Measurements from ENCODE around the gene TMEM126B.

The TMEM126B gene

GRCh38 chr11:85628771-85629341, 463 bp downstream of the TMEM126B start (continued):
- TF ChIP-seq CSRNP3 (CRISPR knock-in tag; IDR thresholded peaks at IDR 0.05) (no peak), ESRRG (CRISPR knock-in tag; IDR thresholded peaks at IDR 0.05) (no peak), CSDC2 (CRISPR knock-in tag; IDR thresholded peaks at IDR 0.05) (no peak), RARB (CRISPR knock-in tag; IDR thresholded peaks at IDR 0.05) (no peak), ISL1 (CRISPR knock-in tag; IDR thresholded peaks at IDR 0.05) (no peak), PPARA (CRISPR knock-in tag; IDR thresholded peaks at IDR 0.05; ENCODE audit: borderline replicate concordance) (no peak), ZNF565 (CRISPR knock-in tag; conservative IDR thresholded peaks at IDR 0.05; ENCODE audit: low read depth) (no peak), ZFP3 (CRISPR knock-in tag; IDR thresholded peaks at IDR 0.05) (no peak), GLIS3 (CRISPR knock-in tag; IDR thresholded peaks at IDR 0.05) (no peak), SNAI2 (CRISPR knock-in tag; IDR thresholded peaks at IDR 0.05) (no peak), ZFP30 (CRISPR knock-in tag; IDR thresholded peaks at IDR 0.05) (no peak), ZNF8 (CRISPR knock-in tag; IDR thresholded peaks at IDR 0.05) (no peak), CREB5 (CRISPR knock-in tag; IDR thresholded peaks at IDR 0.05; ENCODE audit: low read depth) (no peak), ZC3H10 (CRISPR knock-in tag; IDR thresholded peaks at IDR 0.05) (no peak), BACH2 (CRISPR knock-in tag; IDR thresholded peaks at IDR 0.05; ENCODE audit: borderline replicate concordance) (no peak)

GRCh38 chr11:85634747-85635146, 6.4 kb downstream of the TMEM126B start:
- ATAC-seq: no peak

More at GRCh38 chr11:85634747-85635146, 6.4 kb downstream of the TMEM126B start:
- TF ChIP-seq RARB (CRISPR knock-in tag; IDR thresholded peaks at IDR 0.05) (no peak), TOX (CRISPR knock-in tag; IDR thresholded peaks at IDR 0.05; ENCODE audit: borderline replicate concordance) (no peak), ISL1 (CRISPR knock-in tag; IDR thresholded peaks at IDR 0.05) (no peak), ZFP3 (CRISPR knock-in tag; IDR thresholded peaks at IDR 0.05) (no peak), ZC3H10 (CRISPR knock-in tag; IDR thresholded peaks at IDR 0.05) (no peak), PATZ1 (CRISPR knock-in tag; IDR thresholded peaks at IDR 0.05; ENCODE audit: borderline replicate concordance) (no peak), PPARA (CRISPR knock-in tag; IDR thresholded peaks at IDR 0.05; ENCODE audit: borderline replicate concordance) (no peak), BACH2 (CRISPR knock-in tag; IDR thresholded peaks at IDR 0.05; ENCODE audit: borderline replicate concordance) (no peak), ESRRG (CRISPR knock-in tag; IDR thresholded peaks at IDR 0.05) (no peak), CSRNP3 (CRISPR knock-in tag; IDR thresholded peaks at IDR 0.05) (no peak), ARNTL (CRISPR knock-in tag; IDR thresholded peaks at IDR 0.05; ENCODE audit: borderline replicate concordance, low read depth) (no peak), CREB5 (CRISPR knock-in tag; IDR thresholded peaks at IDR 0.05; ENCODE audit: low read depth) (no peak), CSDC2 (CRISPR knock-in tag; IDR thresholded peaks at IDR 0.05) (no peak), POU6F1 (CRISPR knock-in tag; IDR thresholded peaks at IDR 0.05; ENCODE audit: borderline replicate concordance, low read depth) (no peak), ZNF8 (CRISPR knock-in tag; IDR thresholded peaks at IDR 0.05) (no peak), ZNF70 (CRISPR knock-in tag; IDR thresholded peaks at IDR 0.05) (no peak), TSHZ2 (CRISPR knock-in tag; IDR thresholded peaks at IDR 0.05) (no peak), ZNF565 (CRISPR knock-in tag; conservative IDR thresholded peaks at IDR 0.05; ENCODE audit: low read depth) (no peak), TCF4 (CRISPR knock-in tag; IDR thresholded peaks at IDR 0.05; ENCODE audit: borderline replicate concordance) (no peak)

Measured in SK-N-SH treated with all-trans-retinoic acid at 6 μM for 48 hours (cell line).